Esophagus squamous epithelium (tissue), 5 donors: ENCODE measurements around the gene TRAPPC5. TPM values are rescaled to one million over a fixed set of nuclear protein-coding genes. Genes with fewer than 3 reads are reported as not detected.

ENCODE experiments used
- DNase-seq: peaks from one replicate; lab custom pipeline; 2025; lab: John Stamatoyannopoulos, UW
- H3K27ac ChIP-seq, 4 donors: fragments of 200-600 bp; sonication (generic); one replicate each; pipeline ENCODE4 v1.5.1; 2016 to 2019; ENCODE audit warnings: mild to moderate bottlenecking in 1 of 4
- H3K27me3 ChIP-seq, 4 donors: fragments of 200-600 bp; sonication (generic); 1 replicate in 3 of 4; 2 replicates in 1 of 4; pipeline versions ENCODE4 v1.5.1 to v1.6.0; 2017 to 2021; ENCODE audit warnings: antibody characterized with exemption in 1 of 4
- H3K36me3 ChIP-seq, 3 donors: fragments of 200-600 bp; sonication (generic); one replicate each; pipeline ENCODE4 v1.5.1; 2016 to 2019
- H3K4me1 ChIP-seq, 3 donors: fragments of 200-600 bp; sonication (generic); one replicate each; pipeline ENCODE4 v1.5.1; 2017 to 2019
- H3K4me3 ChIP-seq, 4 donors: fragments of 200-600 bp; sonication (generic); 1 replicate in 3 of 4; 2 replicates in 1 of 4; pipeline ENCODE4 v1.5.1; 2016 to 2019; ENCODE audit warnings: mild to moderate bottlenecking in 2 of 4, moderate library complexity in 1 of 4
- H3K9me3 ChIP-seq, 3 donors: fragments of 200-600 bp; sonication (generic); one replicate each; pipeline ENCODE4 v1.5.1; 2016 to 2019
- CTCF ChIP-seq, 6 experiments: fragments of 450-650 bp in 4 of 6; fragments of 200-600 bp in 2 of 6; sonication (generic) in 2 of 6; IDR thresholded peaks; one replicate each; pipeline ENCODE4 v1.5.1; 2016 to 2019; ENCODE audit warnings: antibody characterized with exemption in 6 of 6, mild to moderate bottlenecking in 4 of 6, moderate library complexity in 4 of 6
- POLR2A ChIP-seq, 4 donors: fragments of 450-650 bp; IDR thresholded peaks; one replicate each; pipeline ENCODE4 v1.6.1; 2017; ENCODE audit warnings: antibody characterized with exemption in 4 of 4, mild to moderate bottlenecking in 4 of 4, moderate library complexity in 3 of 4
- WGBS, 2 donors: methylation state at CpG; one replicate each; pipeline ENCODE4 v1.1.5; 2018; 5-methylcytosine and 5-hydroxymethylcytosine counted together
- intact Hi-C: fragments of 100-400 bp; cut with DNase I; formaldehyde crosslinking; loops from one replicate; pipeline ENCODE4 v1.15.0; 2022
- total RNA-seq, 4 donors: library from RNA; depleted of rRNA; stranded (reverse); fragments of >200 nt; gene quantifications; one replicate each; pipeline ENCODE4 v1.1.0, GENCODE V29; 2016
- donor health status: DM: yes; HTN: yes; CAD: no.

The TRAPPC5 gene
- total RNA-seq, 4 donors from 2014 or later = 52.3 to 91.5 (median 77.4) TPM

DNA sequence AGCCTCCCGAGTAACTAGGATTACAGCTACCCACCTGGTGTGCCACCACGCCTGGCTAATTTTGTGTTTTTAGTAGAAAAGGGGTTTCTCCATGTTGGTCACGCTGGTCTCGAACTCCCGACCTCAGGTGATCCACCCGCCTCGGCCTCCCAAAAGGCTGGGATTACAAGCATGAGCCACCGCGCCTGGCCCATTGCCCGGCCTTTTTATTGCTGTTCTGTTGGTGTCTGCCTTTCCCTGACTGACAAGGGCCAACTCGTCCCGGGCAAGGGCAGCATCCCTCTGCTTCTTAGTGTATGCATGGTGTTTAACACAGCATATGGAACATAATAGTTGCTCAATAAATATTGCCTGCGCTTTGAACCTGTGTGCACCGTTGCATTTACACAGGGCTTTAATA, 18.0 kb upstream of the TRAPPC5 start:
- TF ChIP-seq POLR2A (IDR thresholded peaks at IDR 0.05) (no peak), CTCF (IDR thresholded peaks at IDR 0.05) (no peak)
- 56 to 73% methylated on average over 12 to 14 of the region's 14 CpGs for WGBS, 2 donors

GRCh38 chr19:7663706-7664105, 16.9 kb upstream of the TRAPPC5 start:
- TF ChIP-seq POLR2A (IDR thresholded peaks at IDR 0.05) (no peak), CTCF (IDR thresholded peaks at IDR 0.05) (no peak)
- H3K27me3 ChIP-seq = peaks cover 0 to 49% (median 0%) of the 10 kb centered on the region in 4 donors
- intact Hi-C loops = no loop called here
- 74 to 75% methylated on average over 6 to 7 of the region's 7 CpGs for WGBS, 2 donors
- H3K4me3 ChIP-seq = no peak overlapping the region
- DNase-seq = no peak
- no peaks in the 10 kb centered on the region for H3K9me3 ChIP-seq
- H3K36me3 ChIP-seq = no peaks in the 10 kb centered on the region
- H3K27ac ChIP-seq = no peak overlapping the region
- H3K4me1 ChIP-seq = peaks cover 0 to 3% (median 0%) of the 10 kb centered on the region in 3 donors

More for the DNA sequence above, 18.0 kb upstream of the TRAPPC5 start:
- Histone ChIP-seq H3K27me3 (peaks cover 0 to 47% (median 0%) of the 10 kb centered on the region in 4 donors), H3K36me3 (no peaks in the 10 kb centered on the region), H3K27ac (no peak overlapping the region), H3K4me1 (peaks cover 0 to 5% (median 0%) of the 10 kb centered on the region in 3 donors), H3K9me3 (no peaks in the 10 kb centered on the region), H3K4me3 (no peak overlapping the region)
- no peak for DNase-seq
- intact Hi-C loops = no loop called here

GRCh38 chr19:7665076-7665475, 15.6 kb upstream of the TRAPPC5 start:
- Histone ChIP-seq H3K27ac (no peak overlapping the region), H3K9me3 (no peaks in the 10 kb centered on the region), H3K4me1 (peaks cover 0 to 6% (median 0%) of the 10 kb centered on the region in 3 donors), H3K4me3 (no peak overlapping the region), H3K36me3 (no peaks in the 10 kb centered on the region), H3K27me3 (peaks cover 0 to 61% (median 0%) of the 10 kb centered on the region in 4 donors)
- TF ChIP-seq CTCF (IDR thresholded peaks at IDR 0.05) (no peak), POLR2A (IDR thresholded peaks at IDR 0.05) (no peak)
- no peak for DNase-seq
- WGBS, 2 donors = 36 to 41% methylated on average over 4 of the region's 4 CpGs
- intact Hi-C loops = no loop called here

DNA sequence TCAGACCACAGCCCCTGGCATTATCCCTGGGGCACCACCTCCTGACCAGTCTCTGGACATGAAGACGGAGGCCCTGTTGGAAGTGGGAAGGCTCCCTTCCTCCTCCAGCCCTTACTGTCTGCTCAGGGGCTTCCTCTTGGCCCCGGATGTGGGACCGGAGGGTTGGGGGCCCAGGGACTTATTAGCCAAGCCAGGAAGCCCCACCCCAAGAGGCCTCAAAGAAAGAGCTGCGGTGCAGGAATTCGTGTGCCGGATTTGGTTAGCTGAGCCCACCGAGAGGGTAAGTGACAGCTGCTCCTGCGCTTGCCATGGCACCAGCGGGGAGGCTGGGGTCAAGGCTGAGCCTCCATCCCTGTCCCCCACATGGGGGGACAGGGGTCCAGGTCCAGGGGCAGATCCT, 11.8 kb upstream of the TRAPPC5 start, which contains the start of gene RETN:
RETN (plus strand) TSS at position 208 of the 400 bp plus-strand sequence. CDS start 278 bp downstream, outside the sequence.
- Histone ChIP-seq H3K36me3 (no peaks in the 10 kb centered on the region), H3K9me3 (no peaks in the 10 kb centered on the region), H3K4me1 (peaks cover 0 to 11% (median 0%) of the 10 kb centered on the region in 3 donors), H3K27me3 (peaks cover 0 to 82% (median 0%) of the 10 kb centered on the region in 4 donors), H3K4me3 (no peak within 1 kb of the TSS), H3K27ac (no peak within 1 kb of the TSS)
- DNase-seq = no peak
- TF ChIP-seq CTCF (IDR thresholded peaks at IDR 0.05) = no peak
- TF ChIP-seq POLR2A (IDR thresholded peaks at IDR 0.05) = no peak
- 40 to 80% methylated on average over 1 of the region's 9 CpGs for WGBS, 2 donors
- intact Hi-C loops = no loop called here

DNA sequence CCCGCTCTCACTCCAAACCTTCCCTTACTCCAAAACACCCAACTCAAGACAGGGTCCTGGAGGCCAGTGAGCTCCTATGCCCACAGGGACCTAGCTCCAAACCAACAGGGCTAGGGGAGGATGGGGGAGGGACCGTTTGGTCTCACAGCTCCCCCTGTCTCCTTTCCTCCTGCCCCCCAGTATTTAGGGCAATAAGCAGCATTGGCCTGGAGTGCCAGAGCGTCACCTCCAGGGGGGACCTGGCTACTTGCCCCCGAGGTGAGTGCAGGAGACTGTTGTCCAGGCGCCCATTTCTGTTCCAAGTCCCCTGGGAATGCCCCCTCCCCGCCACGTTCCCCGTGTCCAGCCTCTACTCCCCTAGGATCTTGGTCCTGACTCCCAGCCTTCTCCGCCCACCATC, 11.0 kb upstream of the TRAPPC5 start:
- no peak overlapping the region for H3K4me3 ChIP-seq
- intact Hi-C loops = no loop called here
- peaks cover 0 to 18% (median 0%) of the 10 kb centered on the region in 3 donors for H3K4me1 ChIP-seq
- no peak for DNase-seq
- H3K36me3 ChIP-seq = no peaks in the 10 kb centered on the region
- no peak overlapping the region for H3K27ac ChIP-seq
- TF ChIP-seq CTCF (IDR thresholded peaks at IDR 0.05) (no peak), POLR2A (IDR thresholded peaks at IDR 0.05) (no peak)
- peaks cover 0 to 80% (median 0%) of the 10 kb centered on the region in 4 donors for H3K27me3 ChIP-seq
- WGBS, 2 donors = 30% methylated on average over 9 of the region's 9 CpGs
- H3K9me3 ChIP-seq = no peaks in the 10 kb centered on the region
